OCI-LY1 (cell line): ENCODE data around the gene MAPK10.

Experiments
- H2AFZ ChIP-seq: fragments of 200-600 bp; sonication (generic), shearing (Covaris generic); 2 replicates; pipeline ENCODE4 v1.6.0; 2014; ENCODE audit warnings: antibody characterized with exemption, mild to moderate bottlenecking, low read length
- H3F3A ChIP-seq: fragments of 200-600 bp; sonication (generic), shearing (Covaris generic); 2 replicates; pipeline ENCODE4 v1.6.0; 2014; ENCODE audit warnings: mild to moderate bottlenecking, antibody characterized with exemption, low read length, moderate library complexity; ENCODE audit not compliant: insufficient read depth
- H3K27ac ChIP-seq: fragments of 200-600 bp; sonication (generic); 2 replicates; pipeline ENCODE4 v1.5.1; 2014; ENCODE audit warnings: low read length, mixed run types, mild to moderate bottlenecking, low read depth; ENCODE audit not compliant: poor library complexity, severe bottlenecking
- H3K27me3 ChIP-seq: fragments of 200-600 bp; sonication (generic); 2 replicates; pipeline ENCODE4 v1.6.0; 2014; ENCODE audit warnings: antibody characterized with exemption, mild to moderate bottlenecking, low read length, moderate library complexity; ENCODE audit not compliant: insufficient read depth
- H3K36me3 ChIP-seq: fragments of 200-600 bp; sonication (generic); 2 replicates; pipeline ENCODE4 v1.6.1; 2014; ENCODE audit warnings: mild to moderate bottlenecking, antibody characterized with exemption, low read length, moderate library complexity, mixed read lengths; ENCODE audit not compliant: insufficient read depth
- H3K4me1 ChIP-seq: fragments of 200-600 bp; sonication (generic); 2 replicates; pipeline ENCODE4 v1.5.1; 2014; ENCODE audit warnings: mild to moderate bottlenecking, low read length, moderate library complexity; ENCODE audit not compliant: insufficient read depth, severe bottlenecking
- H3K4me2 ChIP-seq: fragments of 200-600 bp; sonication (generic), shearing (Covaris generic); 2 replicates; pipeline ENCODE4 v1.6.1; 2014; ENCODE audit warnings: low read length
- H3K4me3 ChIP-seq: fragments of 200-600 bp; sonication (generic); 2 replicates; pipeline ENCODE4 v1.5.1; 2014; ENCODE audit warnings: low read length, low read depth, mild to moderate bottlenecking, mixed read lengths; ENCODE audit not compliant: poor library complexity, severe bottlenecking
- H3K79me2 ChIP-seq: fragments of 200-600 bp; shearing (Covaris generic); 2 replicates; pipeline ENCODE4 v1.6.1; 2016; ENCODE audit warnings: mixed run types, low read length, mixed read lengths; ENCODE audit not compliant: insufficient read depth
- H3K9ac ChIP-seq: fragments of 200-600 bp; sonication (generic), shearing (Covaris generic); 2 replicates; pipeline ENCODE4 v1.6.1; 2014; ENCODE audit warnings: mild to moderate bottlenecking, low read length, mixed read lengths
- H3K9me2 ChIP-seq: fragments of 200-600 bp; sonication (generic), shearing (Covaris generic); 2 replicates; pipeline ENCODE4 v1.6.1; 2014; ENCODE audit warnings: low read depth, mild to moderate bottlenecking, low read length, mixed read lengths
- H3K9me3 ChIP-seq: fragments of 200-600 bp; shearing (Covaris generic); 2 replicates; pipeline ENCODE4 v1.6.1; 2014; ENCODE audit warnings: low read length, mixed read lengths
- H4K20me1 ChIP-seq: fragments of 200-600 bp; sonication (generic), shearing (Covaris generic); 2 replicates; pipeline ENCODE4 v1.6.0; 2016; ENCODE audit warnings: mild to moderate bottlenecking, low read length; ENCODE audit not compliant: insufficient read depth
- CTCF ChIP-seq: fragments of 200-600 bp; sonication (generic), shearing (Covaris generic); IDR thresholded peaks from 2 replicates; pipeline ENCODE4 v1.5.1; 2017; ENCODE audit warnings: mild to moderate bottlenecking, antibody characterized with exemption, low read length, moderate library complexity, mixed read lengths
- EZH2 ChIP-seq: fragments of 200-600 bp; sonication (generic), shearing (Covaris generic); IDR thresholded peaks from 2 replicates; pipeline ENCODE4 v1.8.0; 2017; ENCODE audit warnings: borderline replicate concordance, mixed run types, mild to moderate bottlenecking, antibody characterized with exemption, low read length, moderate library complexity, mixed read lengths

Gene MAPK10

GRCh38 chr4:86054286-86055032 is 305.4 kb downstream of the MAPK10 start:
- Histone ChIP-seq H3K27me3 (no peaks in the 10 kb centered on the region), H3K9ac (no peak overlapping the region), H3K4me1 (no peaks in the 10 kb centered on the region), H3K4me3 (no peak overlapping the region), H3K36me3 (no peaks in the 10 kb centered on the region), H3K9me3 (no peaks in the 10 kb centered on the region), H3K4me2 (no peak overlapping the region), H3K79me2 (no peaks in the 10 kb centered on the region), H3K9me2 (no peaks in the 10 kb centered on the region), H3F3A (no peaks in the 10 kb centered on the region), H3K27ac (no peak overlapping the region), H2AFZ (no peak overlapping the region), H4K20me1 (no peaks in the 10 kb centered on the region)
- TF ChIP-seq EZH2 (no peak), CTCF (no peak)

DNA sequence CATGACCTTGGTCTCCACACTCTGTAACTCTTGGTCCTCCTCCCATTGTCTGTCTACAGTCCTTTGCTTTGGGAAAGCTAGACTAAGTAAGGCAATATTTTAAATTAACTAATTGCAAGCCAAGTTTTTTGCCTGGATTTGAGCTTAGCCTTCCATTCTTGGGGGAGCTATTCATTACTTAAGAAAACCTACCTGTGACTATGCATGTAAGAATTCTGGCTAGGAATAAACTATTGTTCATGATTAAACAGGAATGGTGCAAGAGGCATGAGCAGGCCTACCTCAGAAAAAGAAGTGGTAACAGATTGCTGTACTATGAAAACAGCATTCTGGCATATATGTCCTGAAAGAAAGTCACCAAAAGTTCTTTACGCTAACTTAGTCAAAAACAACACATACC is 309.4 kb downstream of the MAPK10 start:
- Histone ChIP-seq H3K79me2 (no peaks in the 10 kb centered on the region), H3F3A (no peaks in the 10 kb centered on the region), H3K9me2 (no peaks in the 10 kb centered on the region), H3K36me3 (no peaks in the 10 kb centered on the region), H2AFZ (no peak overlapping the region), H3K4me3 (no peak overlapping the region), H3K9ac (no peak overlapping the region), H3K27ac (no peak overlapping the region), H3K9me3 (no peaks in the 10 kb centered on the region), H3K4me1 (no peaks in the 10 kb centered on the region), H4K20me1 (no peaks in the 10 kb centered on the region), H3K4me2 (no peak overlapping the region), H3K27me3 (no peaks in the 10 kb centered on the region)
- no peak for TF ChIP-seq CTCF
- no peak for TF ChIP-seq EZH2

GRCh38 chr4:86048426-86048825 is 311.4 kb downstream of the MAPK10 start:
- no peaks in the 10 kb centered on the region for H3K36me3 ChIP-seq
- H3K4me3 ChIP-seq: no peak overlapping the region
- H3K9me3 ChIP-seq: no peaks in the 10 kb centered on the region
- H3K9ac ChIP-seq: no peak overlapping the region
- peaks cover 9% of the 10 kb centered on the region for H3K4me1 ChIP-seq
- no peak overlapping the region for H2AFZ ChIP-seq
- no peaks in the 10 kb centered on the region for H4K20me1 ChIP-seq
- no peaks in the 10 kb centered on the region for H3K9me2 ChIP-seq
- no peak overlapping the region for H3K4me2 ChIP-seq
- no peak for TF ChIP-seq CTCF
- TF ChIP-seq EZH2: no peak
- H3K27ac ChIP-seq: no peak overlapping the region
- no peaks in the 10 kb centered on the region for H3K27me3 ChIP-seq
- H3K79me2 ChIP-seq: no peaks in the 10 kb centered on the region
- no peaks in the 10 kb centered on the region for H3F3A ChIP-seq
